Subcutaneous abdominal adipose tissue (tissue), 5 donors: ENCODE measurements around the gene PTTG1IP.

Source experiments
- H3K27ac ChIP-seq: one replicate; pipeline ENCODE4 v1.7.0; 2013; ENCODE audit warnings: low read depth, mild to moderate bottlenecking, inconsistent platforms, low read length, moderate library complexity
- H3K27me3 ChIP-seq, 5 donors: one replicate each; pipeline ENCODE4 v1.7.0; 2013; ENCODE audit warnings: low read length in 5 of 5, inconsistent platforms in 1 of 5; ENCODE audit not compliant: control insufficient read depth in 5 of 5, insufficient read depth in 4 of 5
- H3K36me3 ChIP-seq, 5 donors: one replicate each; pipeline ENCODE4 v1.7.0; 2013; ENCODE audit warnings: low read length in 5 of 5; ENCODE audit not compliant: control insufficient read depth in 5 of 5, insufficient read depth in 5 of 5
- H3K4me1 ChIP-seq, 5 donors: one replicate each; pipeline ENCODE4 v1.7.0; 2013; ENCODE audit warnings: low read length in 5 of 5, mild to moderate bottlenecking in 3 of 5, moderate library complexity in 1 of 5; ENCODE audit not compliant: control insufficient read depth in 5 of 5, insufficient read depth in 5 of 5
- H3K4me3 ChIP-seq, 5 donors: one replicate each; pipeline ENCODE4 v1.7.0; 2013; ENCODE audit warnings: low read length in 5 of 5, low read depth in 1 of 5
- H3K9ac ChIP-seq, 5 donors: one replicate each; pipeline ENCODE4 v1.7.0; 2013; ENCODE audit warnings: low read length in 5 of 5, mild to moderate bottlenecking in 4 of 5, moderate library complexity in 3 of 5
- H3K9me3 ChIP-seq, 5 donors: one replicate each; pipeline ENCODE4 v1.7.0; 2013; ENCODE audit warnings: low read length in 5 of 5; ENCODE audit not compliant: control insufficient read depth in 5 of 5
- donor health status: healthy.
- donor health status: healthy.
- donor health status: healthy.
- donor health status: healthy.
- donor health status: healthy.

PTTG1IP gene

GRCh38 chr21:44872649-44873355, 688 bp downstream of the PTTG1IP start:
- Histone ChIP-seq H3K4me1 (peaks cover 17 to 73% (median 66%) of the 10 kb centered on the region in 5 donors), H3K9ac (peak overlapping the region; percentile 76 to 88 (median 84)), H3K36me3 (no peaks in the 10 kb centered on the region), H3K27me3 (no peaks in the 10 kb centered on the region), H3K9me3 (no peaks in the 10 kb centered on the region), H3K27ac (peak overlapping the region; percentile 92), H3K4me3 (peak overlapping the region; percentile 73 to 92 (median 82))

- Histone ChIP-seq H3K36me3 (peaks cover 0 to under 1% (median 0%) of the 10 kb centered on the region in 5 donors), H3K9ac (peak overlapping the region; percentile 76 to 88 (median 84)), H3K4me1 (peaks cover 17 to 72% (median 66%) of the 10 kb centered on the region in 5 donors), H3K9me3 (no peaks in the 10 kb centered on the region), H3K4me3 (peak overlapping the region; percentile 73 to 92 (median 82)), H3K27me3 (no peaks in the 10 kb centered on the region), H3K27ac (peak overlapping the region; percentile 92)
Measured at GRCh38 chr21:44872323-44872648, 1.2 kb downstream of the PTTG1IP start.

GRCh38 chr21:44871576-44872269, 1.8 kb downstream of the PTTG1IP start:
- Histone ChIP-seq H3K9me3 (no peaks in the 10 kb centered on the region), H3K9ac (peak overlapping the region; percentile 76 to 88 (median 84)), H3K27ac (peak overlapping the region; percentile 92), H3K27me3 (no peaks in the 10 kb centered on the region), H3K4me1 (peaks cover 18 to 76% (median 71%) of the 10 kb centered on the region in 5 donors), H3K36me3 (peaks cover 0 to 6% (median 1%) of the 10 kb centered on the region in 5 donors), H3K4me3 (peak overlapping the region; percentile 73 to 92 (median 82))

GRCh38 chr21:44870748-44871495, 2.6 kb downstream of the PTTG1IP start:
- no peaks in the 10 kb centered on the region for H3K9me3 ChIP-seq
- H3K27ac ChIP-seq, result peak overlapping the region; percentile 92
- H3K9ac ChIP-seq, result peak overlapping the region in 4 of 5 donors; percentile 15 to 88 (median 50)
- H3K27me3 ChIP-seq, result no peaks in the 10 kb centered on the region
- H3K4me3 ChIP-seq, result peak overlapping the region in 2 of 5 donors; percentile 28 to 75
- peaks cover 21 to 83% (median 78%) of the 10 kb centered on the region in 5 donors for H3K4me1 ChIP-seq
- peaks cover 0 to 8% (median 3%) of the 10 kb centered on the region in 5 donors for H3K36me3 ChIP-seq

- H3K9ac ChIP-seq, result peak overlapping the region in 4 of 5 donors; percentile 16 to 64 (median 59)
Measured at GRCh38 chr21:44869781-44870747, 3.4 kb downstream of the PTTG1IP start.

GRCh38 chr21:44868707-44869106, 4.8 kb downstream of the PTTG1IP start:
- Histone ChIP-seq H3K27me3 (no peaks in the 10 kb centered on the region), H3K36me3 (peaks cover 0 to 25% (median 18%) of the 10 kb centered on the region in 5 donors), H3K9me3 (no peaks in the 10 kb centered on the region), H3K4me1 (peaks cover 25 to 71% (median 71%) of the 10 kb centered on the region in 5 donors), H3K27ac (peak overlapping the region; percentile 55), H3K4me3 (no peak overlapping the region), H3K9ac (no peak overlapping the region)

More at GRCh38 chr21:44869781-44870747, 3.4 kb downstream of the PTTG1IP start:
- Histone ChIP-seq H3K4me3 (no peak overlapping the region), H3K27me3 (no peaks in the 10 kb centered on the region), H3K36me3 (peaks cover 0 to 11% (median 5%) of the 10 kb centered on the region in 5 donors), H3K27ac (peak overlapping the region; percentile 92), H3K4me1 (peaks cover 25 to 83% (median 81%) of the 10 kb centered on the region in 5 donors), H3K9me3 (no peaks in the 10 kb centered on the region)

- Histone ChIP-seq H3K4me3 (no peak overlapping the region), H3K9me3 (no peaks in the 10 kb centered on the region), H3K4me1 (peaks cover 25 to 71% (median 71%) of the 10 kb centered on the region in 5 donors), H3K27ac (no peak overlapping the region), H3K27me3 (no peaks in the 10 kb centered on the region), H3K9ac (no peak overlapping the region), H3K36me3 (peaks cover 0 to 30% (median 23%) of the 10 kb centered on the region in 5 donors)
Measured at GRCh38 chr21:44867999-44868700, 5.3 kb downstream of the PTTG1IP start.

GRCh38 chr21:44867464-44867863, 6.0 kb downstream of the PTTG1IP start:
- no peaks in the 10 kb centered on the region for H3K9me3 ChIP-seq
- H3K4me1 ChIP-seq, result peaks cover 25 to 66% (median 64%) of the 10 kb centered on the region in 5 donors
- no peak overlapping the region for H3K27ac ChIP-seq
- H3K4me3 ChIP-seq, result no peak overlapping the region
- H3K27me3 ChIP-seq, result no peaks in the 10 kb centered on the region
- H3K9ac ChIP-seq, result no peak overlapping the region
- peaks cover 0 to 36% (median 23%) of the 10 kb centered on the region in 5 donors for H3K36me3 ChIP-seq
